ENCODE data around the gene ANKRD40CL. TPM values are rescaled to one million over a fixed set of nuclear protein-coding genes. Genes with fewer than 3 reads are reported as not detected.

ANKRD40CL gene
- total RNA-seq, 4 donors from 2014 or later, result not detected

DNA sequence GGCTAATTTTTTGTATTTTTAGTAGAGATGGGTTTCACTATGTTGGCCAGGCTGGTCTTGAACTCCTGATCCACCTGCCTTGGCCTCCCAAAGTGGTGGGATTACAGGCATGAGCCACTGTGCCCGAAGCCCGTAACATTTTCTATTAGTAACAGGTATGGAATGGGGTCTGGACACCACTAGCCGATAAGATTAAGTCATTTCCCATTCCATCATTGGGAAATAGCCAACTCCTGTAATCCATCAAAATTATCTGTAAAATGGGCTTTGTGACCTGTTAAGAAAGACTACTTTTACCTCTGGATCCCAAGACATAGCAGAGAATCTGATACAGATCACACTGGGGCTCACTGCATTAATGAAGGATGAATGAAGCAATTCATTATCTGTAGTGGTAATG, 51.8 kb downstream of the ANKRD40CL start:
- peaks cover 3 to 10% (median 4%) of the 10 kb centered on the region in 3 donors for H3K4me1 ChIP-seq
- H3K9me3 ChIP-seq, result no peaks in the 10 kb centered on the region
- no peak for TF ChIP-seq POLR2A (IDR thresholded peaks at IDR 0.05)
- TF ChIP-seq, protein P1, sequence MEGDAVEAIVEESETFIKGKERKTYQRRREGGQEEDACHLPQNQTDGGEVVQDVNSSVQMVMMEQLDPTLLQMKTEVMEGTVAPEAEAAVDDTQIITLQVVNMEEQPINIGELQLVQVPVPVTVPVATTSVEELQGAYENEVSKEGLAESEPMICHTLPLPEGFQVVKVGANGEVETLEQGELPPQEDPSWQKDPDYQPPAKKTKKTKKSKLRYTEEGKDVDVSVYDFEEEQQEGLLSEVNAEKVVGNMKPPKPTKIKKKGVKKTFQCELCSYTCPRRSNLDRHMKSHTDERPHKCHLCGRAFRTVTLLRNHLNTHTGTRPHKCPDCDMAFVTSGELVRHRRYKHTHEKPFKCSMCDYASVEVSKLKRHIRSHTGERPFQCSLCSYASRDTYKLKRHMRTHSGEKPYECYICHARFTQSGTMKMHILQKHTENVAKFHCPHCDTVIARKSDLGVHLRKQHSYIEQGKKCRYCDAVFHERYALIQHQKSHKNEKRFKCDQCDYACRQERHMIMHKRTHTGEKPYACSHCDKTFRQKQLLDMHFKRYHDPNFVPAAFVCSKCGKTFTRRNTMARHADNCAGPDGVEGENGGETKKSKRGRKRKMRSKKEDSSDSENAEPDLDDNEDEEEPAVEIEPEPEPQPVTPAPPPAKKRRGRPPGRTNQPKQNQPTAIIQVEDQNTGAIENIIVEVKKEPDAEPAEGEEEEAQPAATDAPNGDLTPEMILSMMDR (IDR thresholded peaks at IDR 0.05), result no peak
- no peaks in the 10 kb centered on the region for H3K27me3 ChIP-seq
- 100% methylated on average over 1 to 2 of the region's 3 CpGs for WGBS, 2 donors
- H3K4me3 ChIP-seq, result no peak overlapping the region
- intact Hi-C loops (cut with DNase I), result no loop called here
- DNase-seq, result no peak
- no peak overlapping the region for H3K27ac ChIP-seq
- H3K36me3 ChIP-seq, result no peaks in the 10 kb centered on the region

DNA sequence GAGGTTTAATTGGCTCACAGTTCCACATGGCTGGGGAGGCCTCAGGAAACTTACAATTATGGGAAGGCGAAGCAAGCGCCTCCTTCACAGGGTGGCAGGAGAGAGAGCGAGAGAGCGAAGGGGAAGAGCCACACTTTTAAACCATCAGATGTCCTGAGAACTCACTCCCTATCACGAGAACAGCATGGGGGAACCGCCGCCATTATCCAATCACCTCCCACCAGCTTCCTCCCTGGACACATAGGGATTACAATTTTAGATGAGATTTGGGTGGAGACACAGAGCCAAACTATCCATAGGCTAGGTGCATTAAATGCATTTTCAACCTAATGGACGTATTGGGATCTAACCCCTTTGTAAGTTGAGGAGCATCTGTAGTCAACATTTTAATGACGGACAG, 54.7 kb downstream of the ANKRD40CL start:
- no peak for TF ChIP-seq POLR2A (IDR thresholded peaks at IDR 0.05)
- TF ChIP-seq, protein P1 (IDR thresholded peaks at IDR 0.05), result no peak
- intact Hi-C loops (cut with DNase I), result no loop called here
- Histone ChIP-seq H3K36me3 (no peaks in the 10 kb centered on the region), H3K4me3 (no peak overlapping the region), H3K27ac (no peak overlapping the region), H3K9me3 (no peaks in the 10 kb centered on the region), H3K27me3 (no peaks in the 10 kb centered on the region), H3K4me1 (peaks cover 11 to 23% (median 18%) of the 10 kb centered on the region in 3 donors)
- 90 to 93% methylated on average over 9 of the region's 9 CpGs for WGBS, 2 donors
- no peak for DNase-seq

Small RNA genes within 50 kb of the gene (small RNA-seq; reads per million reads assigned to genes)
- gene AC005921.1 (0 to 0.09 (median 0) reads per million in 4 donors), gene MIR8059 (0 reads per million in 4 donors)

Other genes with a start within 250 kb of the ANKRD40CL start
- gene EPN3, start 234.8 kb downstream of the ANKRD40CL start, total RNA-seq, result 100 to 1,000 TPM in 1 of 4 donors, 10 to 100 TPM in 3; 24.5 to 111 (median 51.8) TPM
- gene SPATA20, start 220.3 kb downstream of the ANKRD40CL start, total RNA-seq, result 10 to 100 TPM; 34.1 to 67.3 (median 38.1) TPM
- gene CACNA1G, start 206.8 kb downstream of the ANKRD40CL start, total RNA-seq, result under 1 TPM in 3 of 4 donors, not detected in 1; 0.11 to 0.38 (median 0.13) TPM
- gene ABCC3, start 132.6 kb downstream of the ANKRD40CL start, total RNA-seq, result 10 to 100 TPM; 19.6 to 93.7 (median 34.1) TPM
- gene ANKRD40, start 59.6 kb downstream of the ANKRD40CL start, total RNA-seq, result 10 to 100 TPM; 10.7 to 34.9 (median 17.9) TPM
- gene LUC7L3, start 47.9 kb downstream of the ANKRD40CL start, total RNA-seq, result 10 to 100 TPM; 18.0 to 95.2 (median 31.5) TPM
- gene WFIKKN2, start 68.1 kb upstream of the ANKRD40CL start, total RNA-seq, result under 1 TPM in 1 of 4 donors, not detected in 3; 0.08 TPM
- gene TOB1, start 98.8 kb upstream of the ANKRD40CL start, total RNA-seq, result 10 to 100 TPM; 21.5 to 35.9 (median 31.1) TPM

Data from esophagus squamous epithelium (tissue), 5 donors.